Activated naive CD8-positive, alpha-beta T cell treated with anti-CD3 and anti-CD28 coated beads, Interleukin-2, amount 50 U/mL, for 16 hours (primary cell): ENCODE results near the gene GUCY2C.
"Not testable (repeated sequence)": the region's sequence is repeated elsewhere in the genome, so short reads cannot be mapped to it uniquely, and the experiment has no call there.

Experiments used
- DNase-seq: peaks from one replicate; pipeline ENCODE4 v3.0.0-alpha.2; 2020; ENCODE audit warnings: low read depth, low spot score

GUCY2C gene

DNA sequence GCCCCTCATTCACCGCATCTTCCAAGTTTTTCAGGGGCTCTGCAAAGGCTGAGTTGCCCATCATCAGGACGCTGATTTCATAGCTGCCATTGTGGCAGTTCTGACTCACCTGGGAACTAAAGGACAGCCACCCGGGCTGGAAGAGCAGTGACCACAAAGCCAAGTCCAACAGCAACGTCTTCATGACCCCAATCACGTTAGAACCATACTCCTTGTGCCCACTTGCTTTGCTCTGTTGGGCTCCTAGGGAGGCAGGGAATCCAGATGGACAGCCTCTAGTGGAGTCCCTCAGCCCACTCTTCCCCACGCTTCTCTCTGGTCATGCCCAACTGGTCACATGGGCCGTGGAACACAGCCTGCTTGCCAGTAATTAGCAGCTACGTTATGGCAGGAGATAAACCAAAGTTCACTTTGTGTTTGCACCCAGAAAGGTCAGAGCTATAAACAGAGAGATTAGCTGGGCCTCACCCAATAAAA is at the start of gene GUCY2C:
TSS of gene GUCY2C (minus strand) at position 335 of the 477 bp plus-strand sequence. CDS start at position 184, 151 bp downstream.
- no peak for DNase-seq

DNA sequence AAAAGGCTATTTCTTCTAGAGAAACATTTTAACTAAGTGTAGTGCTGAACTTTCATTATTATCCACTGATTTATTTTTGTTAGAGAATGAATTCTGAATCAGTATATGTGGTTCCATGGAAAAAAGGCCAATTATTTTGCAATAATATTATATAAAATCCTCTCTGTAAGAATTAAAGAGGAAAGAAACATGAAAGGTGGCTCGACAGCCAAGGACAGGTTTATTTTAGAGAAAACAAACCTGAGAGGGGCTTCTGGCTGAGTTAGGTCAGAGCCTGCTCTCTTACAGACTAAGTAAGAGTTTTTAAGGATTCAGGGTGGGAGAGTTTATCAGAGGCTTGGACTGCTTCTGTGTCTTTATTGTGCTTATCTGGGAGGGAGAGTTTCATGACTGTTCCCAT is 46.7 kb upstream of the GUCY2C start:
- DNase-seq = no peak

DNA sequence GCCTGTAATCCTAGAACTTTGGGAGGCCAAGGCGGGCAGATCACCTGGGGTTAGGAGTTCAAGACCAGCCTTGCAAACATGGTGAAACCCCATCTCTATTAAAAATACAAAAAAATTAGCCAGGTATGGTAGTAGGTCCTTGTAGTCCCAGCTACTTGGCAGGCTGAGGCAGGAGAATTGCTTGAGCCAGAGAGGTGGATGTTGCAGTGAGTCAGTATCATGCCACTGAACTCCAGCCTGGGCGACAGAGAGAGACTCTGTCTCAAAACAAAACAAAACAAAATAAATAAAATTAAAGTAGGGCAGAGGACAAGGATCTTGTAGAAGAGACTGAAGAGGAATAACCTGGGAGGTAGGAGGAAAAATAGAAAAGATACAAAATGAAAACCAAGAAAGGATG is 45.5 kb upstream of the GUCY2C start:
- no peak for DNase-seq

DNA sequence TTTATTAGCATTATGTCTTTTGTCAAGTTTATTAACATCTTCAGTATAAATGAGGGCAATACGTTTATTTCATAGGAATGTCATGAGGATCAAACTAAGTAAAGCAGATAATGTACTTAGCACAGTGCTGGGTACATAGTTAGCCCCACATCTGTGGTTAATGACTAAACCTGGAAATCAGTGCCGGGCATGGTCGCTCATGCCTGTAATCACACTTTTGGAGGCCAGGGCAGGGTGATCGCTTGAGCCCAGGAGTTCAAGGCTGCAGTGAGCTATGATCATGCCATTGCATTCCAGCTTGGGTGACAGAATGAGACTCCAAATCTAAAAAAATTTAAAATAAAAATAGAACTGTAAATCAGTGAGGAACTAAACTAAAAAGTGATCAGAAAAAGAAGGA is 44.8 kb upstream of the GUCY2C start:
- no peak for DNase-seq

DNA sequence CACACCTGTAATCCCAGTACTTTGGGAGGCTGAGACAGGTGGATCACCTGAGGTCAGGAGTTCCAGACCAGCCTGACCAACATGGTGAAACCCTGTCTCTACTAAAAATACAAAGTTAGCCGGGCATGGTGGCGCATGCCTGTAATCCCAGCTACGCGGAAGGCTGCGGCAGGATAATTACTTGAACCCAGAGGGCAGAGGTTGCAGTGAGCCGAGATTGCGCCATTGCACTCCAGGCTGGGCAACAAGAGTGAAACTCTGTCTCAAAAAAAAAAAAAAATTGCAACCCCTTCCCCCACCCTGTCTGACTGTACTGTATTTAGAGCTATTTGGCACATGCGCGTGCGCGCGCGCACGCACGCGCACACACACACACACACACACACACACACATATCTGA is 40.0 kb upstream of the GUCY2C start:
- not testable (repeated sequence) for DNase-seq

DNA sequence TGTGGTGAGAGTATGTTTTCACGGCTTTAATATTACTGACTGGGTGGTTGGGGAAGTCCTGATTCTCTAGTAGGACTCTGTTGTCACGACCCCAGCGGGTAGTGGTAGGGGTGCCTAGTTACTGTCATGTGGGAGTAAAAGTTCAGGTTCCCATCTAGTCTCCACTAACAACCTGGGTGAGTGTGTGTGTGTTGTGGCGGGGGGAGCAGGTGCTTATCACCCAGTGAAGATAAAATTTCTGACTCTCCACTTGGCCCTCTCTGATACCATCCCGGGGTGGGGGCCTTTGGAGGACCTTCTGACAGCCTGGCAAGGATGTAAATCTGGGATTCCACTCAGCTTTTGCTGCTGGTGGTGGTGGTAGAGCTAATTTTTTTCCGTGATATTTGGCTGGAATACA is 35.4 kb upstream of the GUCY2C start:
- no peak for DNase-seq

DNA sequence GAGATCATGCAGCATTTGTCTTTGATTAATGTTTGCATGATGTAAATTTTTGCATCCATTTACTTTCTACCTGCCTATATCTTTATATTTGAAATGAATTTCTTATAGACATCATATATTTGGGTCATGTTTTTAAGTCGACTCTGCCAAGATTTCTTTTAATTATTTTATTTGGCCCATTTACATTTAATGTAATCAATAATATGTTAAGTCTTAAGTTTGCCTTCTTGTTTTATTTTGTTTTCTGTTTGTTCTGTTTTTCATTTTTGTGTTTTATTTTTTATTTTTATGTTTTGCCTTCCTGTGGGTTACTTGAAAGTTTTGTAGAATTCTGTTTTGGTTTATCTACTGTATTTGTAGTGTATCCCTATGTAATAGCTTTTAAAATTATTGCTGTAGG is 33.2 kb upstream of the GUCY2C start:
- no peak for DNase-seq

DNA sequence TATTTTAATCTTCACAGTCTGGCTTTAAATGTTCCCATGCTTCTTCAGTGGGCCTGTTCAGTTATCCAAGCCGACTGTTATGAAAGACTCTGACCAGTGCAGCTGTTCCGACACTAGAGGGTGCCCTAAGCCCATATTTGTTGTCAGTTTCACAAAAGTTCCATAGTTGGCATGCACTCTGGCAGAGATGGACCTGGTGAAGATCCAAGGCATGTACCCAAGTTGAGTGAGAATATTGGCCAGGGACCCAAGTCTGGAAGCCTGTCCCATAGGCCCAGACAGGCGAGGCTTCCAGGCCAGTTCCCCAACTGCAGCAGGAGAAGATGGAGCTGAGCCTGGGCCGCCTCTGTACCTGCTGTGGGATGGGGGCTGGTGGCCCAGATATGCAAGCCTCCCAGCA is 27.4 kb upstream of the GUCY2C start:
- DNase-seq = peak; percentile 21

DNA sequence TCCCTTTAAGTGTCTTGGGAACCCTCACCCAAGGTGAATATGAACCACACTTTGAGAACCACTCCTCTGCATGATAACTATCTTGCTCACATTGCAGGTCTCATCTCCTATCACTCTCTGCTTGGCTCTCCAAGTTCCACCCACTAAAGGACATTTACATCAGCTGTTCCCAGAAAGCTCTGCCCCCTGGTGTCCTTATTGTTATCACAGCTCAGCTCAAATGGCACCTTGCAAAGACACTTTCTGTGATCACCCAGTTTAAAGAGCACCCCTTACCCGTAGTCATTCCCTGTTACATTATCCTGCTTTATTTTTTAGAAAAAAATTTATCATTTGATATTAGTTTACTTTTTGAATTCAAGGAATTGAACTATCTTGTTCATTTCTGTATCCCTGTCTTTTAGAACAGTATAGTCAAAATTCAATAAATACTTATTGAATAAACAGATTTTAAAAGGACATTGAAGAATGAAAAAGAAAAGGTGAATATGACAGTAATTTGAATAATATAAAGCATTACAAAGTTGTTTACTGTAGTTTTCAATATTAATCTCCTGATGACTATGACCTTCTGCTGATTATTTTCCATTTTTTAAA is 20.5 kb upstream of the GUCY2C start:
- no peak for DNase-seq

DNA sequence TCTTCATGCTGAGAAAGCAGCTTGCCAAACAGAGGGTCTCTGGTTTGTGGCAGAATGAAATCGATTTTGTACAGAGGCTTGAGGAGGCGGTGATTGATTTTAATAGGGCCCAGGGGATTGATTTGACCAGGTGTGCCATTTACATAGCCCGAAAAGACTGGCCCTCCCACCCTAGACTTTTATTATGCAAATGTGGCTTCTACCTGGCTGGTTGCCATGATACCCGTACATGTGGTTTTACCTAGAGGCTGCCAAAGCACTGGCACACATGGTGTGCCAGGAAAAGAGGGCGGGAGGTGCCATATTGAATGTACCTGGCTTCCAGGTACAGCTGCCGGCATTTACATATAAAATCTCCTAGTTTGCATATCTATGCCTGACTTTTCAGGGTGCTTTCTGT is 18.0 kb upstream of the GUCY2C start:
- DNase-seq = no peak

DNA sequence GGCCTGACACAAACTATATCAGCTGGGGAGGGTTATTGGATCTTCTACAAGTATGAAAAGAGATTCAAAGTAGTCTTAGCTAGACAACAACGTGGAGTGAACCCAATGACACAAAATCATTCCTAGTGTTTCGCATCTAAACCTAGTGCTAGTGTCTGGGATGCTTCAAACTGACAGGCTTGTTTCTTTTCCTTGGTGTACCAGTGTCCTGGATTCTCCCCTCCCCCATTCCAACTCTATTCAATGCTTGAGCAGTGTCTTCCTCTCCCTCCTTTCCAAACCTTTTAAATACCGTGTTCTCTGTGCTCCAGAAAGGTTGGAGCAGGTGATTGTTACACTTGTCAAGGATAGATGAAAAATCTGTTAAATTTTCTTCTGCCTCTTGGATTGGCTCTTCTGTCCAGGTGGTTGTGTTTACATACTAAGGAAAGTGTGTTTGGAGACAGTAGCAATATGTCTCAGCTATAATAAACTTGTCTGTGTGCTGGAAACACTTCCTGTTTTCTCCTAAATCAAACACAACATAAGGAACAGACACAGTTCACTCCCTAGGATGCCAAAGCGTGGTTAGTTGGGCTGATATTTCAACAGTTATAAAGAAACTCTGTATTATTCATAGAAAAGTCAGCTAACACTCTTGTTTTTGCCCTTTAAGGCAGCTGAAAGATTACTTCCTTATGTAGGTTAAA is 14.4 kb upstream of the GUCY2C start:
- DNase-seq = no peak

DNA sequence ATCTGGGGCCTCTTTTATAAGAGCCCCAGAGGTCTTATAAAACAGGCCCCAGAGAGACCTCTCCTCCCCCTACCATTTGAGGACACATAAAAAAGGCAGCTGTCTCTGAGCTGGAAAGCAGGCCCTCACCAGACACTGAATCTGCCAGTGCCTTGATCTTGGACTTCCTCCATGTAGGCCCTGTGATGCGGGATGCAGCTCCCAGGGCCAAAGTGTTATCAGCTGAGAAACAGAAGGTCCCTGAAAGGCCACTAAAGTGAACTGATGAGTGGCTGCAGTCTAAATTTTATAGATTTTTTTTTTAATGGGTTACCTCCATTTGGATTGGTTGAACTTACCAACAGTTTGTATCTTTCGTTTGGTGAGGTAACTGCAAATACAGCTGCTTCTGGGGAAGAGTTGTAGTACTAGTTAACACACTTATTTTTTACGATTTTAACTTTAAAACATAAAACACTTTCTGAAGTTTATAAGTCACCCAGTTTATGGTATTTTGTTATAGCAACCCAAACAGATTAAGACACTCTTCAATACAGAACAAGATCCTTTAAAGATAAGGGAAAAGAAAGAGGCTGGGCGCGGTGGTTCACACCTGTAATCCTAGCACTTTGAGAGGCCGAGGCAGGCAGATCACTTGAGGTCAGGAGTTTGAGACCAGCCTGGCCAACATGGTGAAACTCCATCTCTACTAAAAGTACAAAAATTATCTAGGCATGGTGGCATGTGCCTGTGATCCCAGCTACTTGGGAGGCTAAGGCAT is 5.6 kb upstream of the GUCY2C start:
- no peak for DNase-seq

DNA sequence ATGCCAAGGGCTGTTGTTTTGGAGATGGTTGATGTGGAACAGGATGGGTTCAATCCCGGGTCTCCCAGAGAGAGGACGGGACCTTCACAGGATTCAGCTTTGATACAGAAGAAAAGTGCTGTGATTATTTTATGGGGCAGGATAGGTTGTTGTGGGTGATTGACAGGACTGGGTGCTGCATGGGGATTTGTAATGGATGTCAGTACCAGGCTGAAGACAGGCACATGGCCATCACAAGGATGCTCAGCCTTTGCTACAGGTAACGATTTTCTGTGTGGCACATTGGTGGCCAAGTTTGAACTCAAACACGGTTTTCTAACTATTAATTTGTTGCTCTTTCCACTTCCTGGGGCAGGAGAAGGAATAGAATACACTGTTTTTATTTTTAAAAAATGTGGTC is 4.5 kb upstream of the GUCY2C start:
- no peak for DNase-seq

DNA sequence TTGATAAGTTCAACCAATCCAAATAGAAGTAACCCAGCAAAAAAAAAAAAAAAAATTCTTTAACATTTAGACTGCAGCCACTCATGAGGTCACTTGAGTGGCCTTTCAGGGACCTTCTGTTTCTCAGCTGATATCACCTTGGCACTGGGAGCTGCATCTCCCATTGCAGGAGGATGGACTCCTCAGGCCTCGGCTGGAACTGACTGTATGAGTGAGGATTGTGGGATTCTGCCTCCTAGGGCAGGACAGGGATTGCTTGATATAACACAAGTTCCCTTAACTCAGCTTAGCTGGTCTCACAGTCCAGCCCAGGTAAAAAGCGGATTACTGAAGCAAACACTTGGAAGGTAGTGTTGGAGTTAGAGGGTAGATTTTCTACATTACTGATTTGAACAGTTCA is 3.5 kb upstream of the GUCY2C start:
- no peak for DNase-seq

DNA sequence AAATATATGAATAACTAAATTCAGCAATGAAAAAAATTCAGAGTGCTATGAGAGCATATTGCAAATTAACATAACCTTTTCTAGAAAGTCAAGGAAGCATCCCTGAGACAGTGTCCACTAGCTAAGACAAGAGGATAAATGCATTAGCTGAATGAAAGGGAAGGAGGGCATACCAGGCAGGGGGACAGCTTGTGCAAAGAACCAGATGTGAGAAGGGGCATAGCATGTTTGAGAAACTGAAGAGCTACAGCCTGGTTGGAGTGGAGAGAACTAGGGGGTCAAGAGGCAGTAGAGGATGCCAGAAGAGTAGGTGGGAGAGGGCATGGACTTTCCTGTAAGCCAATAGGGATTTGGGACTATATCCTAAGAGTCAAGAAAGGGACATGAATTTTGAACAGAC is 2.2 kb upstream of the GUCY2C start:
- DNase-seq = no peak

DNA sequence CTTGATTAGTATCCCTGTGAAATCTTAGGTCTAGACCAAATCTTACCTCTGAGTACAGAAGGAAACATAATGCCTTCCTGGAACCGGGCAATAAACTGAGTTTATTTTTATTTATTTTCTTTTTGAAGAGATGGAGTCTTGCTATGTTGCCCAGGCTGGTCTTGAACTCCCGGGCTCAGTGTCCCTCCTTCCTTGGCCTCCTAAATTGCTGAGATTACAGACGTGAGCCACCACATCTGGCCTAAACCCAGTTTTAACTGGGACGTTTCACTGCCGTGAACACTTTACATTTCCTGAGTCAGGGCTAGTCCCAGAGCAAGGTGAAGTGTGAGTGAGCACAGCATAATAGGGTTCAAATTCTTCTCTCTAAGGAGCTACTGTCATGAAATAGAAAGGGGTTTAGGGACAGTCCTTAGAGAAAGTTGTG is 671 bp downstream of the GUCY2C start:
- no peak for DNase-seq

DNA sequence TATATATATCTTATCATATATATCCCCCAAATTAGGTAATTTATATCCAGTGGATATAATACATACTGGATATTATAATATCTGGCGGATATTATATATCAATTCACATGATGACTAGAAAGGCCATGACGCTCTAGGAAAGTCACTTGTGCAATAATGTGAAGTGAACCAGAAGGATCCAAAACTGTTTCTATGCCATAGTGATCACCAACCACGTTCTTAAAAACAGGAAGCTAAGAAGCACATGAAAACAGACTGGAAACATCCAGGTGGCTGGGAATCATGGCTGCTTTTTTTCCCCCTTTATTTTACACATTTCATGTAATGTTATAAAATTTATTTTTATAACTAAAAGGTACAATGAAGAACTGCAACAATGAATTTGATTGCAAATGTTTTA is 1.4 kb downstream of the GUCY2C start:
- DNase-seq = no peak

DNA sequence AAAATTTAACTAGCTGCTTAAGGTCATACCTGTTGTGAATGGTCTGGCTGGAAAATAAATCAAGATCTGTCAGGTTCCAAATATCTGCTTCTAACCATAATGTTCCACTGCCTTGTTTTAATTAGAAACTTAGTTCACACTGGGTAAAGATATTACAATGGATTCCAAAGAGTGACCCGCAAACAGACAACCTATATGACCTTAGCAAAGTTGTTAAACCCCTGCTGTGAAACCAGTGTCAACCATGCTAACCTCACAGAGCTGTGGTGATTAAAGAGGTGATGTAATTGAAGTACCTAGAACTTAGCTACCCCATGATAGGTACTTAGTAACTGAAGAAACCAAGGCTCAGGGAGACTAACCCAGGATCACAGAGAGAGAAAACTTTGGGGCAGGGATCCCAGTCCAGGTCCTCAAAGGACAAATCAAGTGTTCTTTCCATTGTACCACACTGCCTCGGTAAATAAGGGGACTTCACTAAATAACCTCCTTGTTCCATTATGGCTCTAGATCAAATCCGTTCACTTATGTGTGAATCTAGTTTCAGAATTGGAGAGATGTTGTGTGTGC is 2.2 kb downstream of the GUCY2C start:
- DNase-seq = no peak

DNA sequence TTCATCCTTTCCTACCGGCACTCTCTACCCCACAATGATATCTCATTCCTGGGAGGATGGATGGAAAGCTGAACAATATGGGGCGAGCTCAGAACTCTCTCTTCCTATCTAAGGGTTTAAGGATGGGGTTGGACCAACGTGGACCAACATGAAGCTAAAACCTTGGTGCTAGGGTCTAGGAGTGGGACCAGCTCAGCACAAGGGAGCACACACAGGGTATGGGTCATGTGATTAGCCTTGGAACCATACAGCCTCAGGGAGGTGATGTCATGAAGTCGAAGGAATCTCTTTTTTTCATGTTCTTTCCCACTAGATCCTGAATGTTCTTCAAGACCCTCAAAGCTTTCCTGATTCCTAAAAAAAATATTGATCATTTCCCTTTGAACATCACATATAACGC is 3.3 kb downstream of the GUCY2C start:
- no peak for DNase-seq

DNA sequence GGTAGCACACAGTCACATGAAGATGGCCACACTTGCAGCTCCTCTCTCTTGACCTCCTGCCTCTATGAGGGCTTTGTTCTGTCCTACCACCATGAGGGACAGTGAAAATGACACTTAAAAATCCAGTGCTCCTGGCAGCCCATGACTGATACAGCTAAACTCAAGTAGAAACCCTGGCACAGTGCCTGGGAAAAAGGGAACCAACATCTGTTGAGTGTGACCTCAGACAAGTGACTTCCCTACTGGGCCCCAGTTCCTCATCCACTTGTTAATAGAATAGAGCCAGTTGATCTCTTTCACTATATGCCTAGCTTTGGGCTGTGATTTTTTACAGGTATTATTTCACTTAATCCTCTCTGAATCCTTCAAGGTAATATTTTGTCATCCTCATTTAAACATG is 4.8 kb downstream of the GUCY2C start:
- DNase-seq = no peak

DNA sequence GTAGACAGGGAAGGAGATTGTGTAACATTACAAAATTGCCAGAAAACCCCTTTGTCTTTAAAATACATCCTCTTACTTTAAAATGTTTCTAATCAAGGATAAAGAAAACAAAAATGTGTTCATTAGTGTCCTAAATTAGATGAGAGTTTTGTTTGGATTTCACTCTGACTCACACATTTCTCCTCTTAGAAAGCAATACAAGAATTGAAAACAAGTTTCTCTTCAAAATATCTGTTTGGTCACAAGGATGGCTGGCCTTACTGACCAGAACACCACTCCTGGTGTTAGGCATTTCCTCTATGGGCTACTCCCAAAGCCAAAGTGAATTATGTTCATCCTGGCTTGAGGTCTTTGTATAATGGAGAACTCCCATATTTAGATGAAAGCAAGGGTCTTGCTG is 6.4 kb downstream of the GUCY2C start:
- DNase-seq = no peak

DNA sequence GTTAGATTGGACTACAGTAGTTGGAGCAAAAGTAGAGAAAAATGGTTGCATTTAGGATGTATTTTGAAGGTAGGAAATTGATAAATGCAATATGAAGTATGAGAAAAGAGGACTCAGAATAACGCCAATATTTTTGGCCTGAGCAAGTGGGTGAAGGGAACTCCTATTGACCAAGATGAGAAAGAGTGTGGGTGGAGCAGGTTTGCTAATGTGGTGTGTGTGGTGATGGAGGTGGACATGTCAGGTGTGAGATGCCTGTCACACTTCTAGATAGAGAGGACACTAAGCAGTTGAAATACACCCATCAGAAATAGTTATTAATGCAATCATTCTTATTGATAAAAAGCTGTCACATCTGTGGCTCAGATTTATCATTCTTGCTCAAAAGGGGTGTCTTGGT is 7.3 kb downstream of the GUCY2C start:
- DNase-seq = no peak

DNA sequence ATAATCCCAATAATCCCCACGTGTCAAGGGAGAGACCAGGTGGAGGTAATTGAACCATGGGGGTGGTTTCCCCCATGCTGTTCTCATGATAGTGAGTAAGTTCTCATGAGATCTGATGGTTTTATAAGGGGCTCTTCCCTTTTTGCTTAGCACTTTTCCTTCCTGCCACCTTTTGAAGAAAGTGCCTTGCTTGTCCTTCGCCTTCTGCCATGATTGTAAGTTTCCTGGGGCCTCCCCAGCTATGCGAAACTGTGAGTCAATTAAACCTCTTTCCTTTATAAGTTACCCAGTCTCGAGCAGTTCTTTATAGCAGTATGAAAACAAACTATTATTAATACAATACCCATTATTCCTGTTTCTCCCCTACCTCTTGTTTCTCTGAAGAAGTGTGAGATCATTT is 14.2 kb downstream of the GUCY2C start:
- DNase-seq = not testable (repeated sequence)
